Measurements from ENCODE around the gene NAT10. TPM values are rescaled to one million over a fixed set of nuclear protein-coding genes. Genes with fewer than 3 reads are reported as not detected.
"Not testable (repeated sequence)": the region's sequence is repeated elsewhere in the genome, so short reads cannot be mapped to it uniquely, and the experiment has no call there.

NAT10 gene
- 11.3 TPM for total RNA-seq

- H3K4me1 ChIP-seq, result peaks cover 4 to 5% of the 10 kb centered on the region in 2 donors
- H3K27ac ChIP-seq, result peak within 1 kb of the TSS; percentile 93 to 95
- peaks cover 17 to 28% of the 10 kb centered on the region in 2 donors for H3K36me3 ChIP-seq
- intact Hi-C loops (cut with DNase I), result loop anchor here (1.0 to 10.0 kb wide), 6 partner anchors 54 to 945 kb away; partner anchors contain the start of genes ABTB2, APIP, CAPRIN1 and CAT
- H3K4me3 ChIP-seq, result peak within 1 kb of the TSS; percentile 82 to 86
- no peak for TF ChIP-seq CTCF (IDR thresholded peaks at IDR 0.05)
- H3K27me3 ChIP-seq, result no peaks in the 10 kb centered on the region
- no peaks in the 10 kb centered on the region for H3K9me3 ChIP-seq
- peak; percentile 93 to 99 for DNase-seq (ENCODE audit: low spot score in 2 of 2)
Observed at GRCh38 chr11:34105079-34105956, at the start of gene NAT10. NAT10 (plus strand) TSS chr11:34105629; CDS start chr11:34108226, 2,597 bp downstream.

GRCh38 chr11:34056672-34057071 lies 48.8 kb upstream of the NAT10 start:
- no peak for DNase-seq (ENCODE audit: low spot score in 2 of 2)
- Histone ChIP-seq H3K27me3 (no peaks in the 10 kb centered on the region), H3K27ac (no peak overlapping the region), H3K9me3 (no peaks in the 10 kb centered on the region), H3K36me3 (peaks cover 0 to 11% of the 10 kb centered on the region in 2 donors), H3K4me3 (no peak overlapping the region), H3K4me1 (peaks cover 6 to 28% of the 10 kb centered on the region in 2 donors)
- no peak for TF ChIP-seq CTCF (IDR thresholded peaks at IDR 0.05)
- intact Hi-C loops (cut with DNase I), result no loop called here

GRCh38 chr11:34063061-34063795 lies 42.2 kb upstream of the NAT10 start:
- Histone ChIP-seq H3K4me1 (peaks cover 0 to 7% of the 10 kb centered on the region in 2 donors), H3K36me3 (peaks cover 0 to 16% of the 10 kb centered on the region in 2 donors), H3K27me3 (no peaks in the 10 kb centered on the region), H3K9me3 (no peaks in the 10 kb centered on the region), H3K4me3 (no peak overlapping the region), H3K27ac (no peak overlapping the region)
- TF ChIP-seq CTCF (IDR thresholded peaks at IDR 0.05), result no peak
- intact Hi-C loops (cut with DNase I), result no loop called here
- DNase-seq (ENCODE audit: low spot score in 2 of 2), result no peak

- TF ChIP-seq CTCF (IDR thresholded peaks at IDR 0.05), result no peak
- intact Hi-C loops (cut with DNase I), result no loop called here
- H3K27ac ChIP-seq, result no peak overlapping the region
- H3K4me1 ChIP-seq, result peaks cover 0 to 8% of the 10 kb centered on the region in 2 donors
- H3K27me3 ChIP-seq, result no peaks in the 10 kb centered on the region
- H3K9me3 ChIP-seq, result no peaks in the 10 kb centered on the region
- H3K4me3 ChIP-seq, result no peak overlapping the region
- DNase-seq (ENCODE audit: low spot score in 2 of 2), result no peak
- H3K36me3 ChIP-seq, result peaks cover 0 to 16% of the 10 kb centered on the region in 2 donors
Observed at GRCh38 chr11:34064291-34064690, 41.1 kb upstream of the NAT10 start.

- Histone ChIP-seq H3K36me3 (peaks cover 0 to 16% of the 10 kb centered on the region in 2 donors), H3K27ac (no peak overlapping the region), H3K27me3 (no peaks in the 10 kb centered on the region), H3K4me3 (no peak overlapping the region), H3K9me3 (no peaks in the 10 kb centered on the region), H3K4me1 (peaks cover 0 to 7% of the 10 kb centered on the region in 2 donors)
- no peak for TF ChIP-seq CTCF (IDR thresholded peaks at IDR 0.05)
- DNase-seq (ENCODE audit: low spot score in 2 of 2), result no peak
- intact Hi-C loops (cut with DNase I), result no loop called here
Observed at GRCh38 chr11:34065505-34066203, 39.8 kb upstream of the NAT10 start.

- H3K9me3 ChIP-seq; DNase-seq (ENCODE audit: low spot score in 2 of 2); H3K27me3 ChIP-seq; intact Hi-C loops (cut with DNase I); H3K4me3 ChIP-seq; H3K27ac ChIP-seq; H3K36me3 ChIP-seq; H3K4me1 ChIP-seq: not testable (repeated sequence)
Observed at GRCh38 chr11:34066766-34067165, 38.7 kb upstream of the NAT10 start.
